ENCODE results near the gene SLC7A6OS. TPM values are rescaled to one million over a fixed set of nuclear protein-coding genes. Genes with fewer than 3 reads are reported as not detected.

SLC7A6OS gene
- total RNA-seq, 6 experiments from 2014 or later, result 10.5 to 16.2 (median 13.7) TPM

DNA sequence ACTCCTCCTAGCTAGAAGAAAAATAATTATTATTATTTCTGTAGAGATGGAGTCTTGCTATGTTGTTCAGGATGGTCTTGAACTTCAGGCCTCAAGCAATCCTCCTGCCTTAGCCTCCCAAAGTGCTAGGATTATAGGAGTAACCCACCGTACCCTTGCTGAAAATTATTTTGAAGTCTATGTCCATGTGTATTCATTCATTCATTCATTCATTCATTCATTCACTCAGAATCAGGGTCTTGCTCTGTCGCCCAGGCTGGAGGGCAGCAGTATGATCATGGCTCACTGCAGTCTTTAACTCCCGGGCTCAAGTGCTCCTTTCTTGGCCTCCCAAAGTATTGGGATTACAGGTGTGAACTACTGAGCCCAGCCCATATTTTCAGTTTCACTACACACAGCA, 4.1 kb downstream of the SLC7A6OS start:
- Mint-ChIP-seq H3K27ac (no peak overlapping the region), H3K36me3 (ENCODE audit: low read depth) (peaks cover 23% of the 10 kb centered on the region), H3K9me3 (no peaks in the 10 kb centered on the region), H3K4me1 (ENCODE audit: low read depth) (peaks cover 17% of the 10 kb centered on the region), H3K27me3 (ENCODE audit: insufficient read depth) (peaks cover 3% of the 10 kb centered on the region; the same call in 1 of the 2 replicates), H3K4me3 (no peak overlapping the region)
- no peak for DNase-seq
- TF ChIP-seq, protein P1, sequence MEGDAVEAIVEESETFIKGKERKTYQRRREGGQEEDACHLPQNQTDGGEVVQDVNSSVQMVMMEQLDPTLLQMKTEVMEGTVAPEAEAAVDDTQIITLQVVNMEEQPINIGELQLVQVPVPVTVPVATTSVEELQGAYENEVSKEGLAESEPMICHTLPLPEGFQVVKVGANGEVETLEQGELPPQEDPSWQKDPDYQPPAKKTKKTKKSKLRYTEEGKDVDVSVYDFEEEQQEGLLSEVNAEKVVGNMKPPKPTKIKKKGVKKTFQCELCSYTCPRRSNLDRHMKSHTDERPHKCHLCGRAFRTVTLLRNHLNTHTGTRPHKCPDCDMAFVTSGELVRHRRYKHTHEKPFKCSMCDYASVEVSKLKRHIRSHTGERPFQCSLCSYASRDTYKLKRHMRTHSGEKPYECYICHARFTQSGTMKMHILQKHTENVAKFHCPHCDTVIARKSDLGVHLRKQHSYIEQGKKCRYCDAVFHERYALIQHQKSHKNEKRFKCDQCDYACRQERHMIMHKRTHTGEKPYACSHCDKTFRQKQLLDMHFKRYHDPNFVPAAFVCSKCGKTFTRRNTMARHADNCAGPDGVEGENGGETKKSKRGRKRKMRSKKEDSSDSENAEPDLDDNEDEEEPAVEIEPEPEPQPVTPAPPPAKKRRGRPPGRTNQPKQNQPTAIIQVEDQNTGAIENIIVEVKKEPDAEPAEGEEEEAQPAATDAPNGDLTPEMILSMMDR (IDR thresholded peaks at IDR 0.05), result no peak

DNA sequence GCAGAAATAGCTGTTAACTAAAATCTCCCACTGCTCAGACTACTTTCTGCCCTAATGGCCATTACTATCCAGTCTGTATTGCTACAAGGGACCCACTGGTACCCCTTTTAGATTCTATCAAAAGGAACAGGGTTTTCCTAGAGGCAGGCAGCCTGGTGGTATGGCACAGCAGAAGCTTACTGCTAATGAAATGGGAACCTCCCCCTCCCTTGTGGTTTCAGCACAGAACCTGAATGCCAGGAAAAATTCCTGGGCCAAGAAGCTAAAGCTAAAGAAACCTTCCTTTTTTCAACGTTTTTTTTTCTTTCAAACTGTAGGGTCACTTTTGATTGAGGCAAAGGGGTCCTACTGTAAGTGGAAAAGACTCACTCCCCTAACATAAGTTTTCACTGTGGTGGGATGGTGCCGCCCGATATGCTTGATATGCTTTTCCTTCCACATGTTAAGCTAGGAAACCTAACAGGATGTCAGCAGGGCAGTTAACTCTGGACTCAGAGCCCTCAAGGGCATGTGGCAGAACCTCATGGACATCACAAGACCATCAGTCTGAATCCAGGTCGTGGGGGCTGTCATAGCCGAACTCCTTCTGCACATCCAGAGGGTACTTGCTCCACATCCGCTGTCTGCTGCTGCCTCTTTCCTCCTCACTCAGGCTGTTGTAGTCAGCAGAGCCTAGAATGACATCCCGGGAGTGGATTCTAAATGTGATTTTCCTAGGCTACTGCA, 9.8 kb downstream of the SLC7A6OS start:
- no peak for DNase-seq
- H3K9me3 Mint-ChIP-seq, result no peaks in the 10 kb centered on the region
- TF ChIP-seq, protein P1 (IDR thresholded peaks at IDR 0.05), result no peak
- peaks cover 48% of the 10 kb centered on the region for H3K4me1 Mint-ChIP-seq (ENCODE audit: low read depth)
- peak overlapping the region; percentile 60 for H3K27ac Mint-ChIP-seq
- peaks cover 37% of the 10 kb centered on the region for H3K36me3 Mint-ChIP-seq (ENCODE audit: low read depth)
- H3K4me3 Mint-ChIP-seq, result no peak overlapping the region
- H3K27me3 Mint-ChIP-seq (ENCODE audit: insufficient read depth), result no peaks in the 10 kb centered on the region

DNA sequence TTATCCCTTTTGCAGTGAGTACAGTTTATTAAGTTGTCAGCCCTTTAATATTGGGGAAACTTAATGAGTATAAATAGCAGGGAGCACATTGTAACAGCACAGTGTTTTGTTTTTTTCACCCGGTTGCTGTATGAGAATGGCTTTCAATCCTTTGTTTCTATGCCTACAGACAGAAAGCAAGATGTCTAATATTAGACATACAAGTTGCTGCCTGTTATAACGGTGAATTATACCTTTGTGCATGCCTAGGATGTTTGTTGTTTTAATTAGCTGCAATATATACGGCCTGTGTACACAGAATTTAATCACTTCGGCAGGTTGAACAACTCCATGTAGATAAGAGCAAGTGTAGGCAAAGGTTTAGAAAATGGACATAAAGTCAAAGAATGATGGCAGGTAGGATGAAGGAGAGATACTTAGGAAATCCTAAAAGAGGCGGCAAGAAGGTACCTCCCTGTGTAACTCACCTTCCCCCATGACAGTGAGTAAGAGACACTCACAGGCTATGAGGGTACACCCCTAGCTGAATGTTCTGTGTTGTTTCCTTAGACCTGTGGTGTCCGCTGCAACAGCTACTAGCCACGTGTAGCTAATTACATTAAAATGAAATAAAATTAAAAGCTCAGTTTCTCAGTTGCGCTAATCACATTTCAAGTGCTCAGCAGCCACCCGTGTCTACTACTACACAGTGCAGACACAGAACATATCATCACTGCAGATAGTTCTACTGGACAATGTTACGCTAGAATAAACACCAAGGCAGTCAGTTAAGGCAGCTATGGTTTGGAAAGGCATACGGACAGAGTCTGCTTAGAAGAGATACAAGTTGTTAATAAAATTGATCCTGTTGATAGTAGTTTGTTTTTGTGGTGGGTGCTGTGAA, 10.9 kb downstream of the SLC7A6OS start:
- no peaks in the 10 kb centered on the region for H3K27me3 Mint-ChIP-seq (ENCODE audit: insufficient read depth)
- H3K27ac Mint-ChIP-seq, result peak overlapping the region; percentile 81
- peaks cover 37% of the 10 kb centered on the region for H3K36me3 Mint-ChIP-seq (ENCODE audit: low read depth)

DNA sequence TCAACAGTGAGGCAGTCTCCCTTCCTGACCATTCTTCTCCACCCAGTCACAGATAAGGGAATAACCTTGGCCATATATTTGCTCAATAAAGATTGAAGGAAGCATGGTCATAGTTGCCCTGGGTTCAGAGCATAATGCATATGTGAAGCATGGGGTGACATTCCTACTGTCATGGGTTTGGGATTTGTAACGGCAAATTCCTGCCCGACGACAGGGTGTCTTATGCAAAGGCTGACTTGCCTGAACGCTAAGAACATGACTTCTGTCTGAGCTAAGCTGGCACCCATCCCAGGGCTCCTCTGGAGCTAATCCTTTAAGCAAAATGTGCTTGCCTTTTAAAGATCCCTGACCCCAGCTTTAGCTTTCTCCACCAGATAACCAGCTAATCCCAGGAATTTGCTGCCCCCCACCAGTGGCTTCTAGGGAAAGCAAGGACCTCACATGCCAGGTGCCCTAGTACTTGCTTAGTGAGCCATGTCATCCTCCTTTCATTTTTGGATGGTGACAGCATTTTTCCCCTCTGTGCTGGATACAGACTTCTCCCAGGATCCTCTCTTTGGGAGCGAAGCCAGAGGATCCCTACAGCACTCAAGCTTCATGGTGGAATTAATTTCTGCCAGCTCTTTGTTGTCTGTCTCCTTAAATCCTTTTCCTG, 11.7 kb downstream of the SLC7A6OS start:
- TF ChIP-seq, protein P1 (IDR thresholded peaks at IDR 0.05), result no peak
- Mint-ChIP-seq H3K4me1 (ENCODE audit: low read depth) (peaks cover 48% of the 10 kb centered on the region), H3K9me3 (no peaks in the 10 kb centered on the region), H3K27me3 (ENCODE audit: insufficient read depth) (no peaks in the 10 kb centered on the region; the same call in 1 of the 2 replicates), H3K27ac (peak overlapping the region; percentile 81), H3K4me3 (peak overlapping the region; percentile 43), H3K36me3 (ENCODE audit: low read depth) (peaks cover 37% of the 10 kb centered on the region)
- DNase-seq, result peak; percentile 80

More for the DNA sequence above, 10.9 kb downstream of the SLC7A6OS start:
- peak overlapping the region; percentile 43 for H3K4me3 Mint-ChIP-seq
- H3K9me3 Mint-ChIP-seq, result no peaks in the 10 kb centered on the region
- DNase-seq, result no peak
- TF ChIP-seq, protein P1 (IDR thresholded peaks at IDR 0.05), result no peak
- H3K4me1 Mint-ChIP-seq (ENCODE audit: low read depth), result peaks cover 48% of the 10 kb centered on the region

DNA sequence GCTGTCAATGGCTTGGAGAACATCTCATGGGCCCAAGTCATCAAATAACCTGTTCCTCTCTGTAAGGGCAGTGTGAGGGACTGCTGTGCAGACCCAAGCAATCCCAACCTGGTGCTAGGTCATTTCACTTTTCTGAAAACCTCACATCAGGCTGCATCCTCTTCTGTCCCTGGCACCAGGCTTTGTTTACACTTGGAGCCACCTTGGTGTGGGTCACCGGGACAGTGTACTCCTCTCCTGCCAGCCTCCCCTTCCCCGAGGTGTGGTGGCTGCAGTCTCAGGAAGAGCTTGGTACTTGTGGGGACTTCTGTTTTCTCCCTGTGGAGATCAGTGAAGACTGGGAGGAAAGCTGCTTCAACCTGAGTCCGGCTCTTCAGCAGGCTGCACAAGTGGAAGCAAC, 12.4 kb downstream of the SLC7A6OS start:
- peaks cover 48% of the 10 kb centered on the region for H3K4me1 Mint-ChIP-seq (ENCODE audit: low read depth)
- peak overlapping the region; percentile 81 for H3K27ac Mint-ChIP-seq
- no peaks in the 10 kb centered on the region; the same call in 1 of the 2 replicates for H3K27me3 Mint-ChIP-seq (ENCODE audit: insufficient read depth)
- no peaks in the 10 kb centered on the region for H3K9me3 Mint-ChIP-seq
- H3K4me3 Mint-ChIP-seq, result peak overlapping the region; percentile 43; the same call in 1 of the 2 replicates
- H3K36me3 Mint-ChIP-seq (ENCODE audit: low read depth), result peaks cover 40% of the 10 kb centered on the region
- no peak for DNase-seq
- TF ChIP-seq, protein P1 (IDR thresholded peaks at IDR 0.05), result no peak
